ENCODE measurements around the gene OR1J2.

OR1J2 gene

GRCh38 chr9:122552812-122553211 is 42.2 kb downstream of the OR1J2 start, which contains the start of gene OR1N2:
Gene OR1N2 (plus strand): TSS chr9:122553112. CDS start chr9:122553212, 100 bp downstream.
- no peak for DNase-seq
